Heart left ventricle (tissue), 16 donors: ENCODE results near the gene CHKA. TPM values are rescaled to one million over a fixed set of nuclear protein-coding genes. Genes with fewer than 3 reads are reported as not detected.
A peak's percentile ranks its signal among the peaks of the same experiment; 100 is the strongest.

ENCODE experiments used
- ATAC-seq, 4 donors: fragments of 200-7000 bp; cut with Tn5 transposase; one replicate each; pipeline ENCODE4 v1.9.1; 2020 to 2022; ENCODE audit warnings: moderate library complexity in 4 of 4, mild to moderate bottlenecking in 3 of 4, moderate number of reproducible peaks in 1 of 4
- DNase-seq, 5 donors: peaks; one replicate each; pipeline ENCODE4 v3.0.0-alpha.2; 2020
- H3K27ac ChIP-seq, 12 donors: fragments of 200-600 bp; sonication (generic) in 4 of 12; one replicate each; pipeline versions ENCODE4 v1.5.0 to v1.8.0; 2016 to 2022; ENCODE audit warnings: mild to moderate bottlenecking in 2 of 12
- H3K27me3 ChIP-seq, 9 donors: fragments of 200-600 bp; sonication (generic) in 2 of 9; one replicate each; pipeline versions ENCODE4 v1.5.1 to v1.8.0; 2016 to 2022; ENCODE audit warnings: mild to moderate bottlenecking in 3 of 9
- H3K36me3 ChIP-seq, 9 donors: fragments of 200-600 bp; sonication (generic) in 2 of 9; one replicate each; pipeline versions ENCODE4 v1.5.0 to v1.8.0; 2018 to 2022; ENCODE audit warnings: mild to moderate bottlenecking in 2 of 9
- H3K4me1 ChIP-seq, 12 donors: fragments of 200-600 bp; sonication (generic) in 4 of 12; one replicate each; pipeline versions ENCODE4 v1.5.0 to v1.8.0; 2016 to 2022; ENCODE audit warnings: mild to moderate bottlenecking in 3 of 12
- H3K4me3 ChIP-seq, 12 donors: fragments of 200-600 bp; sonication (generic) in 4 of 12; one replicate each; pipeline versions ENCODE4 v1.5.0 to v1.8.0; 2017 to 2022; ENCODE audit warnings: mild to moderate bottlenecking in 9 of 12, moderate library complexity in 4 of 12
- H3K9me3 ChIP-seq, 12 donors: fragments of 200-600 bp; sonication (generic) in 4 of 12; one replicate each; pipeline versions ENCODE4 v1.5.0 to v1.8.0; 2016 to 2022; ENCODE audit warnings: mild to moderate bottlenecking in 1 of 12
- POLR2A ChIP-seq, 2 donors: fragments of 450-650 bp; IDR thresholded peaks; one replicate each; pipeline ENCODE4 v1.6.1; 2017; ENCODE audit warnings: antibody characterized with exemption in 2 of 2, mild to moderate bottlenecking in 2 of 2, moderate library complexity in 2 of 2
- WGBS, 4 donors: extraction: QIAGEN DNeasy Blood & Tissue Kit in 2 of 4; methylation state at CpG; one replicate each; pipeline versions ENCODE4 v1.1.5 to v1.1.7; 2013 to 2018; 5-methylcytosine and 5-hydroxymethylcytosine counted together
- intact Hi-C, 10 donors: fragments of 100-400 bp; cut with DNase I; formaldehyde crosslinking; loops; one replicate each; pipeline versions ENCODE4 v1.11.1 to v1.14.2; 2022
- polyA plus RNA-seq, 2 donors: library from polyadenylated mRNA; stranded (reverse); fragments of 200-250 nt; gene quantifications; one replicate each; pipeline ENCODE4 v1.2.3, GENCODE V29; 2013
- total RNA-seq, 9 donors: library from RNA; depleted of rRNA in 2 of 9; stranded (reverse); fragments of >200 nt in 2 of 9; fragmentation: NEBNext Ultra II Directional in 3 of 9; extraction: Animal tissue kit (Norgen Biotek cat#: 25700) in 3 of 9; gene quantifications; one replicate each; pipeline versions ENCODE4 v1.1.0 to v1.2.4, GENCODE V29; 2016 to 2023
- TF ChIP-seq, protein P1 (sequence below), 12 donors: fragments of 200-600 bp; sonication (generic) in 4 of 12; IDR thresholded peaks; one replicate each; pipeline versions ENCODE4 v1.5.0 to v1.8.0; 2018 to 2022; ENCODE audit warnings: antibody characterized with exemption in 12 of 12, mild to moderate bottlenecking in 5 of 12
- donor health status: ischemic (EF 13 %, LVEDD 7.1; RV severe dilation, severe dysfunction).
- donor health status: healthy with polysubstance abuse.
- donor health status: DM: no; HTN: yes; CAD: no.
- donor health status: DM: no; HTN: no; CAD: no.
- donor health status: ischemic (EF 25% LVEDD 6.9; RV normal size, moderate dysfunction).
- donor health status: ischemic (EF 25% LVEDD 5.7; RV mildly dilated, moderate dysfunction).
- donor health status: healthy.
- donor health status: DM: yes; HTN: yes; CAD: no.
- donor health status: ischemic (EF 35%, LVEDD 5.7; RV mildly dilated, moderate dysfunction).
- donor health status: nonischemic (EF 11% LVEDD 7.7; RV severe dilation, severe dysfunction).
- donor health status: DM: yes; HTN: yes; CAD: no.
- donor health status: PGD.
- donor health status: ischemic (EF 29% LVEDD 5.4; RV normal size, mild dysfunction).
- donor health status: nonischemic (EF 23%, LVEDD 6.1; RV moderate dilation, normal function).

The CHKA gene
- total and polyA plus RNA-seq, 11 donors, result 6.1 to 22.9 (median 9.1) TPM

GRCh38 chr11:68017980-68018729 is 103.0 kb downstream of the CHKA start:
- H3K27ac ChIP-seq, result no peak overlapping the region
- intact Hi-C loops, result loop anchor here in 1 of 10 donors (10.0 kb wide), 1 partner anchor 187 kb away; no protein-coding TSS in a partner anchor
- DNase-seq (no peak), ATAC-seq (no peak)
- H3K4me3 ChIP-seq, result no peak overlapping the region
- 79 to 82% (median 81%) methylated on average over 23 to 27 of the region's 27 CpGs for WGBS, 4 donors
- TF ChIP-seq, protein P1, sequence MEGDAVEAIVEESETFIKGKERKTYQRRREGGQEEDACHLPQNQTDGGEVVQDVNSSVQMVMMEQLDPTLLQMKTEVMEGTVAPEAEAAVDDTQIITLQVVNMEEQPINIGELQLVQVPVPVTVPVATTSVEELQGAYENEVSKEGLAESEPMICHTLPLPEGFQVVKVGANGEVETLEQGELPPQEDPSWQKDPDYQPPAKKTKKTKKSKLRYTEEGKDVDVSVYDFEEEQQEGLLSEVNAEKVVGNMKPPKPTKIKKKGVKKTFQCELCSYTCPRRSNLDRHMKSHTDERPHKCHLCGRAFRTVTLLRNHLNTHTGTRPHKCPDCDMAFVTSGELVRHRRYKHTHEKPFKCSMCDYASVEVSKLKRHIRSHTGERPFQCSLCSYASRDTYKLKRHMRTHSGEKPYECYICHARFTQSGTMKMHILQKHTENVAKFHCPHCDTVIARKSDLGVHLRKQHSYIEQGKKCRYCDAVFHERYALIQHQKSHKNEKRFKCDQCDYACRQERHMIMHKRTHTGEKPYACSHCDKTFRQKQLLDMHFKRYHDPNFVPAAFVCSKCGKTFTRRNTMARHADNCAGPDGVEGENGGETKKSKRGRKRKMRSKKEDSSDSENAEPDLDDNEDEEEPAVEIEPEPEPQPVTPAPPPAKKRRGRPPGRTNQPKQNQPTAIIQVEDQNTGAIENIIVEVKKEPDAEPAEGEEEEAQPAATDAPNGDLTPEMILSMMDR (IDR thresholded peaks at IDR 0.05), result no peak
- TF ChIP-seq POLR2A (IDR thresholded peaks at IDR 0.05), result no peak
- H3K27me3 ChIP-seq, result no peaks in the 10 kb centered on the region
- peaks cover 0 to 22% (median 1%) of the 10 kb centered on the region in 12 donors for H3K4me1 ChIP-seq
- H3K36me3 ChIP-seq, result no peaks in the 10 kb centered on the region
- no peaks in the 10 kb centered on the region for H3K9me3 ChIP-seq

DNA sequence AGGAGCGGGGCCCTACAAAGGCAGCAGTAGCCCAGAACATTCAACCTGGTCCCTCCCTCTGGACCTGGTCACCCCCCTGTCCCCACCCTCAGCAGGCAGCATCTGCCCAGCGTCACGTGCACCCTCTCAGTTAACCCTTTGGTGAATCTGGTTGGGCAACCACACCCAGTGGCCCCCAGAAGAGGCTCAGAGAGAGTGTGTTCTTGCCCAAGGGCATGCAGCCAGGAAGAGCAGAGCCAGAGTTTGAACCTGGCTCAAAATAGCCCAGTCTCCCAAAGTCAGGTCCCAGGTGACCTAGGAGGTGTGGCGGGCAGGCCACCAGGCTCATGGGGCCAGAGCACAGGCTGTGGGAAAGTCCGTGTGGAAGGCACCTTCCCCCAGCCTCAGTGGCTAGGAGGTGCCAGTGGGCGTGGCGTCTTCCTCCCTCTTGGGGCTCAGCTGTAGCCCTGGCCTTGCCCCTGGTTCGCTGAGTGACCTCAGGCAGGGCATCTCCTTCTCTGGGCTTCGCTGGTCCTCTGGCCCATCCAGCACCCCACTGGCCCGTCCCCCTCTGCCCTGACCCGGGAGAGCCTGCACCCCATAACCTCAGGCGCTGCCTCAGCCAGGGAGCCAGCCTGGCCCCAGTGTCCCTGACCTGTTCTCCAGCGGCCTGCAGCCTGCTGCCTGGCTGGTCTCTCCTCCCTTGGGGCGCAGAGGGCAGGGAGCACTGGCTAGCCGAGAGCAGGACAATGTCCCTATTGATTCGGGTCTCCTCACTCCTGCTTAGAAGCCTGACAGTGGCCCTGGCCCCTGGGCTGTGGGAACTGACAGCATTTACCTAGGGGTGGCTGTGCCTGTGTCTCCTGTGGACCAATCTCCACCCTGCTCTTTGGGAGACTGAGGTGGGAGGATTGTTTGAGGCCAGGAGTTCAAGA is 104.0 kb downstream of the CHKA start:
- H3K4me3 ChIP-seq, result no peak overlapping the region
- intact Hi-C loops, result loop anchor here in 1 of 10 donors (10.0 kb wide), 1 partner anchor 188 kb away; no protein-coding TSS in a partner anchor
- 58 to 67% (median 62%) methylated on average over 12 to 16 of the region's 16 CpGs for WGBS, 4 donors
- H3K27me3 ChIP-seq, result no peaks in the 10 kb centered on the region
- H3K4me1 ChIP-seq, result peaks cover 0 to 30% (median 1%) of the 10 kb centered on the region in 12 donors
- no peaks in the 10 kb centered on the region for H3K9me3 ChIP-seq
- H3K27ac ChIP-seq, result no peak overlapping the region
- H3K36me3 ChIP-seq, result no peaks in the 10 kb centered on the region
- no peak for DNase-seq
- TF ChIP-seq POLR2A (IDR thresholded peaks at IDR 0.05), result no peak
- TF ChIP-seq, protein P1 (IDR thresholded peaks at IDR 0.05), result no peak
- peak in 1 of 4 donors; percentile 16 for ATAC-seq

DNA sequence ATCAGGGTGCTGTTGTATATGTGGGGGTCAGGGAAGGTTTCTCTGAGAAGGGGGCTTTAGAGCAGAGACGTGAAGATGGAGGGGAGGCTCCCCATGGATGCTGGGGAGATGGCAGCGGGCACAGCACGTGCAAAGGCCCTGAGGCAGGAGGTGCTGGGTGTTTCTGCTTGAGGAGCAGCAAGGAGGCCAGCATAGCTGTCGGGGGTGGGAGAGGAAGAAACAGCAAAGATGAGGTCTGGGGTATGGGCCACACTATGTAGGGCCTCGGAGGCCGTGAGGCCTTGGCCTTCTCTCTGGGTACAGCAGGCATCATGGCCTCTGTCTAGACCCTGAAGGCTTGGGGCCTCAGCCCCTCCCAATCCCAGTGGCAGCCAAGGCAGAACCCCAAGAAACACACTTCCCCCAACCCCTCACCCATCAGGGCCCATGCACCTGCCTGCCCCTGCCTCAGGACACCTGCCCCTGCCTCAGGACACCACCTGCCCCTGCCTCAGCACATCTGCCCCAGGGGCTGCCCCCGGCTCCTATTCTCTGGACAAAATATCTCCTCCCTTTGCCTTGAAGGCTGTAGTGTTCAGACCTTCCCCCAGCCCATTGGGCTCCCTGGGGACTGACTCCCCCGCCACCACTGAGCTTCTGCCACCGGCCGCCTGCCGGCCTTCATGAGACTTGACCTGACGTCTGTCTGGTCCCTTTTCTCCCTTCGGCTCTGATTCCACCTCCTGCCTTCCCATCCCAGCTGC is 104.9 kb downstream of the CHKA start:
- H3K4me3 ChIP-seq, result no peak overlapping the region
- 57 to 68% (median 60%) methylated on average over 13 of the region's 13 CpGs for WGBS, 4 donors
- intact Hi-C loops, result loop anchor here in 1 of 10 donors (10.0 kb wide), 1 partner anchor 188 kb away; no protein-coding TSS in a partner anchor
- no peak overlapping the region for H3K27ac ChIP-seq
- no peaks in the 10 kb centered on the region for H3K36me3 ChIP-seq
- ATAC-seq (no peak), DNase-seq (no peak)
- H3K27me3 ChIP-seq, result no peaks in the 10 kb centered on the region
- TF ChIP-seq, protein P1 (IDR thresholded peaks at IDR 0.05), result no peak
- no peak for TF ChIP-seq POLR2A (IDR thresholded peaks at IDR 0.05)
- no peaks in the 10 kb centered on the region for H3K9me3 ChIP-seq
- peaks cover 0 to 39% (median 2%) of the 10 kb centered on the region in 12 donors for H3K4me1 ChIP-seq
